Measurements from ENCODE around the gene LAMA2. TPM values are rescaled to one million over a fixed set of nuclear protein-coding genes. Genes with fewer than 3 reads are reported as not detected.

Gene LAMA2
- total and polyA plus RNA-seq, 2 of the 8 experiments (the other 6 are each of a cell fraction or from before 2014, with no cell fraction given) = 1.3 to 3.8 TPM

DNA sequence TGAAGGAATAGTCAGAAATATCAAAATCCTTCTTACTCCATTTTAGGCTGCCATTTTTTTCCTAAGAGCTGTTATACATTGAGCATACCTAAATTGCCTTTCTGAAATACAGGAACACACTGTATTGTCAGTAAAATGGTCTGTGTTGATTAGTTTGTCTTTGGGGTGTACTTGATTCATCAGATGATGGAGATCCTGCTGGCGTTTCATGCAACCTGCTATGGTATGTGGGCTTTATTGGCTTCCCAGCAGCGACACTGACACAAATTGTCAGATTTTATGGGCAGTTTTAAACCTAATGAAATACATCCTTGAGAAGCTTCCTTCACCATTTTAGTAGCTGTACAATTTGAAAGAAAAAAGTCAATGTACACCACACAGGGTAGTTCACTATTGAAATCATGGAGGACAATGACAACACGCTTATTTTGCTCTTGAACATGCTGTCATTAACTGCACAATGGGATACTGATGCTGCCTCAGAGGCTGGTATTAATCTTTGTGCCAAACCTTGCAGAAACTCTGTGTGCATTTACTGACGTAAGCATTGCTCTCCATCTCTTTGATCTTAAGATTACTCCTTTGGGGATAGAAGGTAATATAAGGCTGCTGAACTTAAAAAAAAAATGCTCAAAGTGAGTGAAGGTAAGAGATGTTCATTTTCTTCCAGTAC is 124.9 kb downstream of the LAMA2 start:
- H3K79me1 ChIP-seq (ENCODE audit: low read depth, low read length) = no peaks in the 10 kb centered on the region
- no peak for DNase-seq (ENCODE audit: low read depth in 1 of 2, low spot score in 2 of 2)
- no peak overlapping the region for H3K18ac ChIP-seq (ENCODE audit: extremely low read depth, low read length)
- POLR2A ChIA-PET (ENCODE audit: partially characterized antibody) = no interaction called here
- H3K4me2 ChIP-seq (ENCODE audit: insufficient read depth in 1 of 2, low read depth in 2 of 2, low read length in 2 of 2) = no peak overlapping the region
- H4K8ac ChIP-seq (ENCODE audit: extremely low read depth, insufficient read depth, low read length) = no peak overlapping the region
- H3K23me2 ChIP-seq (ENCODE audit: low read depth, low read length) = no peaks in the 10 kb centered on the region
- no peak overlapping the region for H2AFZ ChIP-seq (ENCODE audit: low read length)
- no peak overlapping the region for H4K91ac ChIP-seq (replicated peaks; ENCODE audit: insufficient read length, low read length)
- no peaks in the 10 kb centered on the region for H3K27me3 ChIP-seq (replicated peaks in 1 of 4; ENCODE audit: control insufficient read depth in 3 of 4, extremely low read depth in 1 of 4, insufficient read depth in 3 of 4, low read length in 3 of 4)
- 90% methylated on average over 4 of the region's 4 CpGs; no CpG with 5 or more reads in 1 of the 2 experiments for WGBS, 2 experiments (ENCODE audit: extremely low coverage in 1 of 2, insufficient coverage in 1 of 2, insufficient read length in 1 of 2, insufficient replicate concordance in 2 of 2, low coverage in 1 of 2, low lambda C conversion rate in 2 of 2, missing lambda C conversion rate in 1 of 2)
- H3K9me3 ChIP-seq (ENCODE audit: insufficient read depth in 2 of 2, low read depth in 1 of 2, low read length in 1 of 2) = no peaks in the 10 kb centered on the region
- no peak overlapping the region for H2BK5ac ChIP-seq (ENCODE audit: low read depth, low read length)
- H3K4ac ChIP-seq (replicated peaks; ENCODE audit: insufficient read length, low read depth, low read length) = no peak overlapping the region
- H4K5ac ChIP-seq (ENCODE audit: insufficient read length, low read depth, low read length) = no peak overlapping the region
- FAIRE-seq = no peak
- no peaks in the 10 kb centered on the region for H4K20me1 ChIP-seq (replicated peaks in 1 of 2; ENCODE audit: control insufficient read depth in 1 of 2, insufficient read depth in 2 of 2, low read length in 2 of 2)
- H2AK5ac ChIP-seq (ENCODE audit: low read depth, low read length) = no peak overlapping the region
- no peak overlapping the region for H3K9ac ChIP-seq (replicated peaks in 1 of 4; ENCODE audit: extremely low read depth in 1 of 4, low read depth in 3 of 4, low read length in 3 of 4)
- no peaks in the 10 kb centered on the region for H3K79me2 ChIP-seq (ENCODE audit: control insufficient read depth in 1 of 2, insufficient read depth in 2 of 2, low read length in 2 of 2)
- H2BK15ac ChIP-seq (ENCODE audit: low read length) = no peak overlapping the region
- no peak overlapping the region for H3K27ac ChIP-seq (ENCODE audit: low read depth, low read length)
- no peaks in the 10 kb centered on the region for H3K4me1 ChIP-seq (replicated peaks in 1 of 4; ENCODE audit: control insufficient read depth in 3 of 4, insufficient read depth in 4 of 4, low read length in 3 of 4)
- H3K4me3 ChIP-seq (ENCODE audit: extremely low read depth in 1 of 4, insufficient read depth in 2 of 4, low read depth in 3 of 4, low read length in 4 of 4) = no peak overlapping the region
- no peak overlapping the region for H2BK120ac ChIP-seq (replicated peaks; ENCODE audit: low read depth, low read length)
- H3K36me3 ChIP-seq (ENCODE audit: control insufficient read depth in 2 of 4, insufficient read depth in 4 of 4, low read length in 3 of 4) = no peaks in the 10 kb centered on the region
- no peak overlapping the region for H3K23ac ChIP-seq (ENCODE audit: insufficient read length)
- no peak overlapping the region for H3K56ac ChIP-seq (replicated peaks; ENCODE audit: insufficient read length, low read depth, low read length)
- H3K14ac ChIP-seq (ENCODE audit: insufficient read length) = no peak overlapping the region
- CTCF ChIA-PET (ENCODE audit: partially characterized antibody) = interaction anchor here (1.1 to 1.3 kb wide), 2 partner anchors 244 to 277 kb away, joined by 3 to 6 read pairs; no protein-coding TSS in a partner anchor
- H2BK12ac ChIP-seq (ENCODE audit: low read depth, low read length) = no peak overlapping the region
- H2BK20ac ChIP-seq (ENCODE audit: low read length) = no peak overlapping the region
- TF ChIP-seq GABPA (IDR thresholded peaks at IDR 0.05; ENCODE audit: borderline replicate concordance, insufficient read depth, low read length) (no peak), SRF (IDR thresholded peaks at IDR 0.05; ENCODE audit: low read depth, low read length) (no peak), CREB1 (IDR thresholded peaks at IDR 0.05) (no peak), POLR2AphosphoS5 (IDR thresholded peaks at IDR 0.05; ENCODE audit: low read depth, low read length) (no peak), KDM1A (IDR thresholded peaks at IDR 0.05; ENCODE audit: borderline replicate concordance, low read length) (no peak), EGR1 (IDR thresholded peaks at IDR 0.05; ENCODE audit: borderline replicate concordance, low read depth, low read length) (no peak), TAF7 (optimal IDR thresholded peaks at IDR 0.05; ENCODE audit: borderline replicate concordance, low read depth, low read length) (no peak), RXRA (IDR thresholded peaks at IDR 0.05; ENCODE audit: insufficient read depth, low read depth, low read length) (no peak), HDAC6 (IDR thresholded peaks at IDR 0.05; ENCODE audit: low read depth, low read length) (no peak), SP1 (IDR thresholded peaks at IDR 0.05; ENCODE audit: low read depth, low read length) (no peak), SIRT6 (IDR thresholded peaks at IDR 0.05; ENCODE audit: low read length) (no peak), SP2 (IDR thresholded peaks at IDR 0.05; ENCODE audit: low read length) (no peak)
- TF ChIP-seq, protein P1, sequence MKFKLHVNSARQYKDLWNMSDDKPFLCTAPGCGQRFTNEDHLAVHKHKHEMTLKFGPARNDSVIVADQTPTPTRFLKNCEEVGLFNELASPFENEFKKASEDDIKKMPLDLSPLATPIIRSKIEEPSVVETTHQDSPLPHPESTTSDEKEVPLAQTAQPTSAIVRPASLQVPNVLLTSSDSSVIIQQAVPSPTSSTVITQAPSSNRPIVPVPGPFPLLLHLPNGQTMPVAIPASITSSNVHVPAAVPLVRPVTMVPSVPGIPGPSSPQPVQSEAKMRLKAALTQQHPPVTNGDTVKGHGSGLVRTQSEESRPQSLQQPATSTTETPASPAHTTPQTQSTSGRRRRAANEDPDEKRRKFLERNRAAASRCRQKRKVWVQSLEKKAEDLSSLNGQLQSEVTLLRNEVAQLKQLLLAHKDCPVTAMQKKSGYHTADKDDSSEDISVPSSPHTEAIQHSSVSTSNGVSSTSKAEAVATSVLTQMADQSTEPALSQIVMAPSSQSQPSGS (IDR thresholded peaks at IDR 0.05; ENCODE audit: low read length) = no peak
